Lower leg skin (tissue), 3 donors: ENCODE measurements around the gene MYDGF.

Source experiments
- POLR2A ChIP-seq, 2 donors: fragments of 450-650 bp; IDR thresholded peaks; one replicate each; pipeline ENCODE4 v1.6.1; 2016 to 2017; ENCODE audit warnings: antibody characterized with exemption in 2 of 2, mild to moderate bottlenecking in 1 of 2, moderate library complexity in 1 of 2
- TF ChIP-seq, protein P1 (sequence below), 3 donors: fragments of 450-650 bp; IDR thresholded peaks; one replicate each; pipeline ENCODE4 v1.5.1; 2016; ENCODE audit warnings: antibody characterized with exemption in 3 of 3, mild to moderate bottlenecking in 3 of 3, moderate library complexity in 2 of 3

DNA sequence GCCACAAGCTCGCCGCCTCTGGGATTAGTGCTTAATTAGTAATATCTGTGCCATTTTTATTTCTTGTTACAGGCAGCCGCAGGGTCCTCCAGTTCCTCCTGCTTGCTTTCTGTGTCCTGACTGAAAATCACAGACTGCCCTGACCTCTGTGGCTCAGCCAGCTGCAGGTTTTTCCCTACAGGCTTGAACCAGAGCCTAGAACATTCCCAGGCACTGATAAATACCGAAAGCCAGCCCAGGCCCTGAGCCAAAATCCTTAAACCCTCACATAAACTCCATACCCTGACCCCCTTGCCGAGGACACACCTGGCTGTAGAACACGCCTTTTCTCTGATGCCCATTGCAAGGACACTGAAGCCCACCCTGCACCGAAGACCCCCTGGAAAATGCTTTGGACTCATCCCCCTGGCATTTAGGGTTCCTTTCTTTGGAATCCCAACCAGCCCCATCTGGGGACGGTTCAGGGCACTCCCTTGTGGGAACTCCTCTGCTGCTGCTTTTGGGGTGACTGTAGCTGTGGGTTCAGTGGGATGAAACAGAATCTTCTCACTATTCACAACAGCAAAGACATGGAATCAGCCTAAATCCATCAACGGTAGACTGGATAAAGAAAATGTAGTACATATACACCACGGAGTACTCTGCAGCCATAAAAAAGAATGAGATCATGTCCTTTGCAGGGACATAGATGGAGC lies 38.0 kb upstream of the MYDGF start:
- TF ChIP-seq, protein P1, sequence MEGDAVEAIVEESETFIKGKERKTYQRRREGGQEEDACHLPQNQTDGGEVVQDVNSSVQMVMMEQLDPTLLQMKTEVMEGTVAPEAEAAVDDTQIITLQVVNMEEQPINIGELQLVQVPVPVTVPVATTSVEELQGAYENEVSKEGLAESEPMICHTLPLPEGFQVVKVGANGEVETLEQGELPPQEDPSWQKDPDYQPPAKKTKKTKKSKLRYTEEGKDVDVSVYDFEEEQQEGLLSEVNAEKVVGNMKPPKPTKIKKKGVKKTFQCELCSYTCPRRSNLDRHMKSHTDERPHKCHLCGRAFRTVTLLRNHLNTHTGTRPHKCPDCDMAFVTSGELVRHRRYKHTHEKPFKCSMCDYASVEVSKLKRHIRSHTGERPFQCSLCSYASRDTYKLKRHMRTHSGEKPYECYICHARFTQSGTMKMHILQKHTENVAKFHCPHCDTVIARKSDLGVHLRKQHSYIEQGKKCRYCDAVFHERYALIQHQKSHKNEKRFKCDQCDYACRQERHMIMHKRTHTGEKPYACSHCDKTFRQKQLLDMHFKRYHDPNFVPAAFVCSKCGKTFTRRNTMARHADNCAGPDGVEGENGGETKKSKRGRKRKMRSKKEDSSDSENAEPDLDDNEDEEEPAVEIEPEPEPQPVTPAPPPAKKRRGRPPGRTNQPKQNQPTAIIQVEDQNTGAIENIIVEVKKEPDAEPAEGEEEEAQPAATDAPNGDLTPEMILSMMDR (IDR thresholded peaks at IDR 0.05): no peak
- TF ChIP-seq POLR2A (IDR thresholded peaks at IDR 0.05): no peak
